ENCODE data around the gene RELN.

Gene RELN

DNA sequence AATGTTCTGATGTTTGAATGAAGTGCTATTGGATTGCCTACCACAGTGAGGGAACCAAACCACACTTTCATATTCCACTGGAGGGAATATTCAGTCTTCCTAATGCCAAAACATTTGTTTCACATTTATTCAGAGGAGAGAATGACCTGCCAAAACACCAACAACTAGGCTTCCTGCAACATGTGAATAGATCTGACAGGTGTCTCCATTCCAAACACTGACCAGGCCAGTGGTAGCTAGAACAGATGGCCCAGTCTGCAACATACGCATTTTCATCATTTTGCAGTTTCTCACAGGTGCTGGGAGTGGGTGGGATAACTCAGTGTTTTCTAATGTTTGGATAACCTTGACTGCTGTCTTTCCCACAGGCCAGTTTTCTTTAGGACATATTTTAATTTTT lies 110.0 kb downstream of the RELN start:
- no peak overlapping the region for H3K9ac ChIP-seq (ENCODE audit: low read depth, low read length)
- H3K36me3 ChIP-seq (ENCODE audit: insufficient read depth, low read length): no peaks in the 10 kb centered on the region
- H3K4me1 ChIP-seq (ENCODE audit: insufficient read depth, low read length): peaks cover 6% of the 10 kb centered on the region; the same call in 1 of the 2 replicates
- H3K9me3 ChIP-seq (ENCODE audit: control insufficient read depth, insufficient read depth, low read length): no peaks in the 10 kb centered on the region

DNA sequence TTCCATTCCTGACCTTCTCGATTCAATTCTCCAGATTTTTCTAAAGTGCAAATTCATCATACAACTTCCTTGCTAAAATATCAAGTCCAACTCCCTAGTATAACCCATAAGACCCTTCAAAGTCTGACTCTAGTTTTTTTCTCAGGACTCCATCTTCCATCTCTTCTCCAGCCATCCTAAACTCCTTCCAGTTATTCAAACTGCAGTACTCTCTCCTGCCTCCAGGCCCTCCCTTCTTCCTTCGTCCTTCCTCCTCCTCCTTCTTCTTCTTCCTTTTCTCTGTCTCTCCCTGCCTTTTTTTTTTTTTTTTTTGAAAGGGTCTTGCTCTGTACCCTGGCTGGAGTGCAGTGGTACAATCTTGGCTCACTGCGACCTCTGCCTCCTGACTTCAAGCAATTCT lies 111.9 kb downstream of the RELN start:
- H3K9ac ChIP-seq (ENCODE audit: low read depth, low read length): no peak overlapping the region
- peaks cover 6% of the 10 kb centered on the region; the same call in 1 of the 2 replicates for H3K4me1 ChIP-seq (ENCODE audit: insufficient read depth, low read length)
- no peaks in the 10 kb centered on the region for H3K36me3 ChIP-seq (ENCODE audit: insufficient read depth, low read length)
- no peaks in the 10 kb centered on the region for H3K9me3 ChIP-seq (ENCODE audit: control insufficient read depth, insufficient read depth, low read length)

DNA sequence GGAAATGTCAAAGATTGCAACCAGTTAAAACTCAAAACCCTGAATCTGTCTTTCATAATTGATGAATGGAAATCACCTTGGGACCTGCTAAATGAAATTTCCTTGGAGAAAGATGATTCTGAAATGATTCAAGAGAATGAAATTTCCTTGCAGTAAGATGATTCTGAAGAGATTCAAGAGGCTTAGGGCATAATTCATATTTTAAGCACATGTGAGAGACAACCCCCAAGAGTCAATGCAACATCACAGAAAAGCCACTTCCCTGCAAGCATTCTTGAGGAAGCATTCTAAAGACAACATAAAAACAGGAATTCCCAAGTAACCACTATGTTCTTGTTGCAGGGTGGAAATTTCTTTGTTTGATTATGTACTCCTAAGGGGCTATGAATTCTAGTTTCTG lies 113.7 kb downstream of the RELN start:
- H3K4me1 ChIP-seq (ENCODE audit: insufficient read depth, low read length): no peaks in the 10 kb centered on the region
- no peaks in the 10 kb centered on the region for H3K36me3 ChIP-seq (ENCODE audit: insufficient read depth, low read length)
- no peak overlapping the region for H3K9ac ChIP-seq (ENCODE audit: low read depth, low read length)
- no peaks in the 10 kb centered on the region for H3K9me3 ChIP-seq (ENCODE audit: control insufficient read depth, insufficient read depth, low read length)

DNA sequence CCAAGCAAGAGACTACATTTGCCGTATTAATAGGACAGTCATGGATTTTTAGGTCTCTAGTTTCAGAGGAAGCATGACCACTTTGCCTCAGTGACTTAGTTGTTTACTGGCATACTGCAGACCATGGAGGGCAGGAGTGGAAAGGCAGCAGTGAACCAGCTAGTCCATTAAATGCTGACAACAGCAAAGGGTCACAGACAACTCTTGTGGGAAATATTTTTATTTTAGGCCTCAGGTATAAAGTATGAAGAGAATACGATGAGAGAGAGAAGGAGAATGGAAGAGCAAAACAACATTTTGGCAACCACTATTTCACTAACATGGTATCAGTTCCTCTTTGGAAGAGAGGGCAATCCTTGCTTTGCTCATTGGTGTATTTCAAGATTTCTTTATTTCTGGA lies 118.0 kb downstream of the RELN start:
- Histone ChIP-seq H3K36me3 (ENCODE audit: insufficient read depth, low read length) (no peaks in the 10 kb centered on the region), H3K4me1 (ENCODE audit: insufficient read depth, low read length) (no peaks in the 10 kb centered on the region), H3K9me3 (ENCODE audit: control insufficient read depth, insufficient read depth, low read length) (no peaks in the 10 kb centered on the region), H3K9ac (ENCODE audit: low read depth, low read length) (no peak overlapping the region)

DNA sequence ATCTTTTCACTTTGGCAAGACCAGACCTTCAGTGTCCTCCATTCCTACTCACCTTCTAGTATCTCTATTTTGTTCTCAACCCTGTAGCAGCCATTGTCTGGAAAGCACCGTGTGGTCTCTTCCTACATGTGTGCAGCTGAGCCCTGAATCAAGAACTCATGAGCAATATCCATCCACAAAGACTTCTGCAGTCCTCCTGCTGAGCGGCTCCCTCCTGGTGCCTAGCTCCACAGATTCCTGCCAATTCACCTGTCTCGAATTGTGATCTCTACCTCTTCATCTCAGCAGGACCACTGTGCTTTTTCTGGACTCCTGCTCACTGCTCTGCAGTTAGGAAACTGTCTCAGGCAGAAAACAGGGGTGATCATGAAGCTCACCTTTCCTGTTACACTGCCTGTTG lies 118.8 kb downstream of the RELN start:
- H3K4me1 ChIP-seq (ENCODE audit: insufficient read depth, low read length): no peaks in the 10 kb centered on the region
- no peaks in the 10 kb centered on the region for H3K9me3 ChIP-seq (ENCODE audit: control insufficient read depth, insufficient read depth, low read length)
- H3K9ac ChIP-seq (ENCODE audit: low read depth, low read length): no peak overlapping the region
- no peaks in the 10 kb centered on the region for H3K36me3 ChIP-seq (ENCODE audit: insufficient read depth, low read length)

DNA sequence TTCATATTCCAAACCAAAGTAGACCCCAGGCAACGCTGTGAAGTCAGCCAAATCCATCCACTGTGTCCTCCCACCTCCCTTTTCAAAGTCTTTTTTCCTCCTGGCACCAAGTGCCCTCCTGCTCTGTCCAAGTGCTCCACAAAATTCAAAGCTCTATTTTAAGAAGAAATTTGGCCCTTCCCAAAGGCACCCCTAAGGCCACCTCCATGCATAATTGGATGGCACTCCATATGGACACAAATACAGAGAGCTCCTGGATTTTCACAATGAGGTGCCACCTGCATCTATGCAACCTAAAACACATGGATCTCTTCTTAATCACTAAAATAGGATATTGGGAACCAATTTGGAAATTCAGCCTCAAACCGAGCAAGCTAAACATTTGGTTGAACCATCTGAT lies 121.6 kb downstream of the RELN start:
- Histone ChIP-seq H3K36me3 (ENCODE audit: insufficient read depth, low read length) (no peaks in the 10 kb centered on the region), H3K9me3 (ENCODE audit: control insufficient read depth, insufficient read depth, low read length) (no peaks in the 10 kb centered on the region), H3K4me1 (ENCODE audit: insufficient read depth, low read length) (no peaks in the 10 kb centered on the region), H3K9ac (ENCODE audit: low read depth, low read length) (no peak overlapping the region)

DNA sequence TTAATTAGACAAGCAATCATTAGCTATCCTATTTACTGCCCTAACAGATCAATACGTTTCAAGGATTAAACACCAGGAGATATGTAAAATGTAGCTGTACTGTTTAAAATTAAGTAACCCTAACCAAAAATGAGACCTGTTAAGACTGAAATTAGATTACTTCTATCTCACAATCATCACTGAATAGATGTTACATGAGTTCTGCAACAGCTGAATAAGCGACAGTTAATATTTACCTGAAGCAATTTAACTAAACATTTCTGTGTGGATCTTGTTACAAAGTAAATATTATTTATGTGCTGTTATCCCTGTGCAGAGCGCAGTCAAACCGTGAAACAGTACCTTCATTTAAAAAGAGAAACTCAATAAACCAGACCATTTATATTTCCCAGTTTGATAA lies 122.5 kb downstream of the RELN start:
- Histone ChIP-seq H3K4me1 (ENCODE audit: insufficient read depth, low read length) (no peaks in the 10 kb centered on the region), H3K9ac (ENCODE audit: low read depth, low read length) (no peak overlapping the region), H3K9me3 (ENCODE audit: control insufficient read depth, insufficient read depth, low read length) (no peaks in the 10 kb centered on the region)

DNA sequence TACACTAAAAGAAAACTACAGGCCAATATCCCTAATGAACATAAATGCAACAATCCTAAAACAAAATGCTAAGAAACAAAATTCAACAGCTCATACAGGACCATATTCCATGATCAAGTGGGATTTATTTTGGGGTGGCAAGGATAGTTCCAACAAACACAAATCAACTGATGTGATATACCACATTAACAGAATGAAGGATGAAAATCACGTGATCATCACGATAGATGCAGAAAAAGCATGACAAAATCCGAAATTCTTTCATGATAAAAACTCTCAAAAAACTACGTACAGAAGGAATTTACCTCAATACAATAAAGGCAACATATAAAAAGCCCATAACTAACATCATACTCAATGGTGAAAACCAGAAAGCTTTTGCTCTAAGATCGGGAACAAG lies 124.0 kb downstream of the RELN start:
- H3K9me3 ChIP-seq (ENCODE audit: control insufficient read depth, insufficient read depth, low read length): no peaks in the 10 kb centered on the region
- H3K9ac ChIP-seq (ENCODE audit: low read depth, low read length): no peak overlapping the region
- no peaks in the 10 kb centered on the region for H3K4me1 ChIP-seq (ENCODE audit: insufficient read depth, low read length)
- H3K36me3 ChIP-seq (ENCODE audit: insufficient read depth, low read length): no peaks in the 10 kb centered on the region

More for the DNA sequence above, 122.5 kb downstream of the RELN start:
- no peaks in the 10 kb centered on the region for H3K36me3 ChIP-seq (ENCODE audit: insufficient read depth, low read length)

DNA sequence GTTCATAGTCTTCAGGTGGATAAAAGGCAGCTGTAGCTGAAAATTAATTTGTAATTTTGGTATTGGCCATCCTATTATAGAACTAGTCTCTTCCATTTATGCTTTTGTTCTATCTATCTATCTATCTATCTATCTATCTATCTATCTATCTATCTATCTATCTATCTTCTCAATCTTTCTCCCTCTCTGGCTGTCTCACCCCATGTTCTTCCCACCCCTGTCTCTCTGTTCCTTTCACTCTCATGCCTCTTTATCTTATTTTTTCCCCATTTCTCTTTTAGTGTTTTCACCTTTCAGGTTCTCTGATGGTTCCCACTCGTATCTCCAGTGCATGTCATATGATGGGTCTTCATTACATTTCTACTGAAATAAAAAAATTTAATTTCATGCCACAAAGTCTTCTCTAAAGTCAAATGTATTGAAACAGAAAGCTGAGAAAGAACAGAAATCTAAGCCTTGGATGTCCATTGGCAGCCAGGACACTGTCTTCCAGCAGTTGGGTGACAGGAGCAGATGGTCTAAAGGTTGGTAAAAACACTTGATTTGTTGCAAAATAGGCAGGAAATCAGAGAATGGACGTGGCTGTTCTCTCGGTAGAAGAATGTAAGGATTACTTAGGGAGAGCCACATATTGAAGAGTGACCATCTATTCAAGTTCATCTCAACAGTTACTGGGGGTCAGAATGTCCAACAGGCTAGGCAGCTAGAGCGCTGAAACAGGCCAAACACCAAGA lies 127.0 kb downstream of the RELN start:
- Histone ChIP-seq H3K36me3 (ENCODE audit: insufficient read depth, low read length) (no peaks in the 10 kb centered on the region), H3K4me1 (ENCODE audit: insufficient read depth, low read length) (0 out of 2 replicates have a peak, but pooled peaks cover 3% of the 10 kb centered on the region), H3K9ac (ENCODE audit: low read depth, low read length) (no peak overlapping the region), H3K9me3 (ENCODE audit: control insufficient read depth, insufficient read depth, low read length) (no peaks in the 10 kb centered on the region)

DNA sequence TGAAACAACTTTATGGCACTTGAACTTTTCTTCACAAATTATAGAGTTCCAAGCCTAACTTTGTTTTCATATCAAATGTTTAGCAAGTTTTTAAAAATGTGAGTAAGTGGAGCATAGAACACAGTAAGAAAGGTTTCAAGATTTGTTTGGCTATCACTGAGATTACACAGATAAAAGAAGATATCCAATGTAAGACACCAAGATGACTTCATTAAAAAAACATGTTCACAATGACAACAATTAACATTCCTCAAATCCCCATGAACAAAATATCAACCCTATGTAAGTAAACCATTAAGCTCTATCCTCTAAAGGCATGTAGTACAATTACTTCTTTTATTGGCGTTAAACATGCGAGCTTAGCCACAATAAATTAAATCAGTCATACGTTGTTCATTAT lies 129.7 kb downstream of the RELN start:
- Histone ChIP-seq H3K9me3 (ENCODE audit: control insufficient read depth, insufficient read depth, low read length) (no peaks in the 10 kb centered on the region), H3K9ac (ENCODE audit: low read depth, low read length) (no peak overlapping the region), H3K4me1 (ENCODE audit: insufficient read depth, low read length) (peaks cover 10% of the 10 kb centered on the region; the same call in 1 of the 2 replicates), H3K36me3 (ENCODE audit: insufficient read depth, low read length) (no peaks in the 10 kb centered on the region)

DNA sequence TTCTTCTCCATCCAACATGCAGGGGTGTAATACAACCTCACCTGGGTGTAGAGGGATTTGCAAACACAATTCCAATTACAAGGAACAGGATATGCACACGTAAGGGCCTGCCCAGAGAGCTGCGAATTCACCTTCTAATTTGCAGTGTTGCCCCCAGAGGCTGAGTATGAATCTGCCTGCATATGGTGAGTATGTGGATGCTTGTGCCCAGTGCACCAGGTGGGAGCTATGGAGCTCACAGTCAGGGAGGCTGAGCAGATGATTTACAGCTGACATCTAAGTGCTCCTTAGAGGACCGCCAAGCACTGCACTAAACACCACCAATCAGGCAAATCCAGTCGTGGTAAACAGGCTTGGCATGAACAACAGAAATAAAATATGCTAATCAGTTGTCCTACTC lies 132.0 kb downstream of the RELN start:
- Histone ChIP-seq H3K4me1 (ENCODE audit: insufficient read depth, low read length) (peaks cover 10% of the 10 kb centered on the region; the same call in 1 of the 2 replicates), H3K9me3 (ENCODE audit: control insufficient read depth, insufficient read depth, low read length) (no peaks in the 10 kb centered on the region)

DNA sequence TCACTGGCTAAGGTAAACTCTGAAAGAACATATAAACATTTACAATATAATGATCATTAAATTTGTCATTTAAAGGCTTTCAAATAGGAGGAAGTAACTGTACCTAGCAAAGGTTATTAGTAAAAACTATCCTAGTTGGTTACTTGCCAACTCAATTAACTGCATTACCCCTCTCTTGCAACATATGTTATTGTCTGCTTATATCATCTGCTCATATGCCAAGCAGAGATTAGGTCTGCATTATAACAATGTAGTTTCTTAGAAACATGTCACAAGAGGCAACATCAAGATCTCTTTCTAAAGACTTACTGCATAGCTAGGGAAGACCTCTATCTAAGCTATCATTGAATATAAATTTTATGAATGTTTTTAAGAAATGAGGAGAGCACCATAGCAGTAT lies 132.5 kb downstream of the RELN start:
- Histone ChIP-seq H3K9me3 (ENCODE audit: control insufficient read depth, insufficient read depth, low read length) (no peaks in the 10 kb centered on the region), H3K4me1 (ENCODE audit: insufficient read depth, low read length) (peaks cover 10% of the 10 kb centered on the region; the same call in 1 of the 2 replicates), H3K36me3 (ENCODE audit: insufficient read depth, low read length) (no peaks in the 10 kb centered on the region), H3K9ac (ENCODE audit: low read depth, low read length) (no peak overlapping the region)

More for the DNA sequence above, 132.0 kb downstream of the RELN start:
- Histone ChIP-seq H3K36me3 (ENCODE audit: insufficient read depth, low read length) (no peaks in the 10 kb centered on the region), H3K9ac (ENCODE audit: low read depth, low read length) (no peak overlapping the region)

DNA sequence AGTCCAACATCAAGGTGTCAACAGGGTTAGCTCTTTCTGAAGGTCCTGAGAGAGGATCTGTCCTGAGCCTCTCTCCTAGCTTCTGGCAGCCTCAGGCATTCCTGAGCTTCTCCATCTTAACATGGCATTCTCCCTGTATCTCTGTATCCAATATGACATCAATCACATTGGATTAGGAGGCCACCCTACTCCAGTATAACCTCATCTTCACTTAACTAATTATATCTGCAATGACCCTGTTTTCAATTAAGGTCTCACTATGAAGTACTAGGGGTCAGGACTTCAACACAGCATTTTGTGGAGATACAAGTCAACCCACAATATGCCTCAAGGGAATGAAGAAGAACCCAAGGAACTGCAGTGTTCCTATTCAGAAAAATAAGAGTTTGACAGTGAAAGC lies 133.8 kb downstream of the RELN start:
- Histone ChIP-seq H3K36me3 (ENCODE audit: insufficient read depth, low read length) (no peaks in the 10 kb centered on the region), H3K4me1 (ENCODE audit: insufficient read depth, low read length) (peaks cover 10% of the 10 kb centered on the region; the same call in 1 of the 2 replicates), H3K9me3 (ENCODE audit: control insufficient read depth, insufficient read depth, low read length) (no peaks in the 10 kb centered on the region), H3K9ac (ENCODE audit: low read depth, low read length) (no peak overlapping the region)

DNA sequence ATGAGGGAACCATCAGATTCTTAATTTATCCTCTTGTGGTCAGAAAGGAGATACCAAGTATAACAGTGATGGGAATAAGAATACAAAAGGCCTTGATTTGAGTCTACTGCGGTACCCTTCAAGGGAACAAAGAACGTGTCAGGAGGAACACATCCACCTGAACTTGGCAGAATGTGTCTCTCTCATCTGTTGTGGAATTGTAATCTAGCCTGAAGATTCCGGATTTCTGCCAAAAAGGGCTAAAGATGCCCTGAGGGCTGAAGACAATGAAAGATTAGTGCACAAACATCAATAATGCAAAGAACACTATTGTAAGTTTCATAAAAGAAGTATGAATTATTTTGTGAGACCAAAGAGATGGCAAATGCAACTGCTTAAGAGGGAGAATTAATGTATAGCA lies 134.8 kb downstream of the RELN start:
- Histone ChIP-seq H3K36me3 (ENCODE audit: insufficient read depth, low read length) (no peaks in the 10 kb centered on the region), H3K9ac (ENCODE audit: low read depth, low read length) (no peak overlapping the region), H3K4me1 (ENCODE audit: insufficient read depth, low read length) (peaks cover 10% of the 10 kb centered on the region; the same call in 1 of the 2 replicates), H3K9me3 (ENCODE audit: control insufficient read depth, insufficient read depth, low read length) (no peaks in the 10 kb centered on the region)

DNA sequence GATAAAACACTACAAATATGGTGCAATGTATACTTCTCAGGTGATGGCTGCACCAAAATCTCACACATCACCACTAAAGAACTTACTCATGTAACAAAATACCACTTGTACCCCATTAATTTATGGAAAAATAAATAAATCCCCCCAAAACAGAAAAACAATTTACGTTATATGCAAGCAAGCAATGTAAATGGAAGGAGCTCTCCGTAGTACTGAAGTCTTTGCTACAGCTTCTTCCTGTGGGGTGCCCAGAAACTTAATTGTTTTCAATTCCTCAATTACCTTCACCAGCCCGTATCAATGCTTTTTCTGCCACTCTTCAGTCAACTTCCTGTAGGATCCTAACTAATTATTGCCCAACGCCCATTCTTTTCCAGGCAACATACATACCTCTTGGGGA lies 138.1 kb downstream of the RELN start:
- Histone ChIP-seq H3K36me3 (ENCODE audit: insufficient read depth, low read length) (no peaks in the 10 kb centered on the region), H3K9ac (ENCODE audit: low read depth, low read length) (no peak overlapping the region), H3K4me1 (ENCODE audit: insufficient read depth, low read length) (no peaks in the 10 kb centered on the region), H3K9me3 (ENCODE audit: control insufficient read depth, insufficient read depth, low read length) (no peaks in the 10 kb centered on the region)

Measured in ES-I3 (cell line).